IMR-90 (cell line): ENCODE data around the gene MZB1. TPM values are rescaled to one million over a fixed set of nuclear protein-coding genes. Genes with fewer than 3 reads are reported as not detected.
"Not testable (repeated sequence)": the region's sequence is repeated elsewhere in the genome, so short reads cannot be mapped to it uniquely, and the experiment has no call there.

Experiments
- ATAC-seq: fragments of 200-7000 bp; cut with Tn5 transposase; 2 replicates; pipeline ENCODE4 v1.9.1; 2020; ENCODE audit warnings: low read depth, mild to moderate bottlenecking, moderate library complexity
- BruUV-seq: library from RNA; stranded (reverse); fragments of 400-500 nt; replicated peaks from 2 replicates; lab custom pipeline; 2021; lab: Mats Ljungman, UMichigan
- CTCF ChIA-PET: fragments of 300-600 bp; formaldehyde crosslinking; extraction: SDS; loops from one replicate; lab custom pipeline; 2021; ENCODE audit warnings: antibody characterized with exemption; lab: Yijun Ruan, JAX
- POLR2A ChIA-PET: fragments of 300-600 bp; sonication (Branson Sonifier 250); formaldehyde crosslinking; loops from one replicate; lab custom pipeline; 2022; ENCODE audit warnings: antibody characterized with exemption; ENCODE audit not compliant: unreplicated experiment; lab: Charles Lee
- DNase-seq: peaks from one replicate; pipeline ENCODE4 v3.0.0; 2013
- H2AFZ ChIP-seq: replicated peaks from 2 replicates; pipeline ENCODE3; 2013; ENCODE audit warnings: low read length, mild to moderate bottlenecking; ENCODE audit not compliant: poor library complexity
- H2AK5ac ChIP-seq: 2 replicates; pipeline ENCODE4 v1.6.1; 2013; ENCODE audit warnings: low read depth, low read length, inconsistent platforms
- H2AK9ac ChIP-seq: replicated peaks from 2 replicates; pipeline ENCODE3; 2013; ENCODE audit warnings: mild to moderate bottlenecking, low read depth, low read length, moderate library complexity; ENCODE audit not compliant: poor library complexity
- H2BK120ac ChIP-seq: 2 replicates; pipeline ENCODE4 v1.6.1; 2013; ENCODE audit warnings: low read depth, low read length, inconsistent platforms
- H2BK15ac ChIP-seq: 3 replicates; pipeline ENCODE4 v1.6.1; 2013; ENCODE audit warnings: low read depth, low read length, inconsistent platforms
- H2BK20ac ChIP-seq: 2 replicates; pipeline ENCODE4 v1.6.1; 2013; ENCODE audit warnings: low read depth, mild to moderate bottlenecking, inconsistent platforms, low read length, moderate library complexity
- H2BK5ac ChIP-seq: 2 replicates; pipeline ENCODE4 v1.6.1; 2013; ENCODE audit warnings: mild to moderate bottlenecking, low read depth, low read length, inconsistent platforms; ENCODE audit not compliant: poor library complexity, severe bottlenecking
- H3K14ac ChIP-seq: replicated peaks from 2 replicates; pipeline ENCODE4 v1.6.1; 2013; ENCODE audit warnings: low read depth, low read length, inconsistent platforms
- H3K18ac ChIP-seq: 2 replicates; pipeline ENCODE4 v1.6.1; 2013; ENCODE audit warnings: low read depth, low read length, control low read depth
- H3K23ac ChIP-seq: 2 replicates; pipeline ENCODE4 v1.6.1; 2013; ENCODE audit warnings: low read depth, low read length, inconsistent platforms
- H3K27ac ChIP-seq: 2 replicates; pipeline ENCODE4 v1.5.1; 2013; ENCODE audit warnings: mild to moderate bottlenecking, control low read depth, low read length; ENCODE audit not compliant: insufficient read depth
- H3K27me3 ChIP-seq: 2 replicates; pipeline ENCODE4 v1.6.1; 2013; ENCODE audit warnings: low read length; ENCODE audit not compliant: control insufficient read depth, insufficient read depth
- H3K36me3 ChIP-seq: 2 replicates; pipeline ENCODE4 v1.6.1; 2013; ENCODE audit warnings: low read length, mixed read lengths; ENCODE audit not compliant: control insufficient read depth, insufficient read depth
- H3K4ac ChIP-seq: 2 replicates; pipeline ENCODE4 v1.6.1; 2013; ENCODE audit warnings: low read depth, low read length, inconsistent platforms
- H3K4me1 ChIP-seq: 2 replicates; pipeline ENCODE4 v1.6.1; 2013; ENCODE audit warnings: low read length, mixed read lengths; ENCODE audit not compliant: control insufficient read depth, insufficient read depth
- H3K4me2 ChIP-seq: 2 replicates; pipeline ENCODE4 v1.6.1; 2013; ENCODE audit warnings: low read depth, mild to moderate bottlenecking, control low read depth, low read length, moderate library complexity
- H3K4me3 ChIP-seq: 2 replicates; pipeline ENCODE4 v1.5.1; 2013; ENCODE audit warnings: low read depth, mild to moderate bottlenecking, control low read depth, low read length, moderate library complexity; ENCODE audit not compliant: insufficient read depth
- H3K56ac ChIP-seq: 2 replicates; pipeline ENCODE4 v1.6.1; 2013; ENCODE audit warnings: low read length, inconsistent platforms; ENCODE audit not compliant: insufficient read depth; ENCODE audit errors: extremely low read depth
- H3K79me1 ChIP-seq, 2 experiments: 2 replicates each; pipeline ENCODE4 v1.6.1; 2013; ENCODE audit warnings: low read length in 2 of 2, inconsistent platforms in 1 of 2, low read depth in 1 of 2
- H3K9ac ChIP-seq: 2 replicates; pipeline ENCODE4 v1.6.1; 2013; ENCODE audit warnings: low read depth, low read length, control low read depth
- H3K9me1 ChIP-seq: 2 replicates; pipeline ENCODE4 v1.6.1; 2013; ENCODE audit warnings: low read length, inconsistent platforms; ENCODE audit not compliant: insufficient read depth
- H3K9me3 ChIP-seq: 2 replicates; pipeline ENCODE4 v1.6.1; 2013; ENCODE audit warnings: low read length; ENCODE audit not compliant: control insufficient read depth, insufficient read depth
- H4K20me1 ChIP-seq: 2 replicates; pipeline ENCODE4 v1.6.1; 2013; ENCODE audit warnings: low read length, inconsistent platforms; ENCODE audit not compliant: insufficient read depth
- H4K5ac ChIP-seq: 2 replicates; pipeline ENCODE4 v1.6.1; 2013; ENCODE audit warnings: mild to moderate bottlenecking, low read depth, low read length, control low read depth
- H4K8ac ChIP-seq, 2 experiments: 2 replicates each; pipeline ENCODE4 v1.6.1; 2013; ENCODE audit warnings: low read depth in 2 of 2, low read length in 2 of 2, control low read depth in 1 of 2, inconsistent platforms in 1 of 2
- H4K91ac ChIP-seq: 2 replicates; pipeline ENCODE4 v1.6.1; 2013; ENCODE audit warnings: low read depth, low read length, inconsistent platforms; ENCODE audit not compliant: insufficient read depth
- WGBS, 2 experiments: methylation state at CpG; one replicate each; pipeline versions ENCODE4 v1.1.5 to v1.1.7; 2013; ENCODE audit warnings: missing lambda C conversion rate in 2 of 2; ENCODE audit not compliant: insufficient read length in 1 of 2; ENCODE audit errors: extremely low coverage in 2 of 2; 5-methylcytosine and 5-hydroxymethylcytosine counted together
- dilution Hi-C: fragments of 300-500 bp; cut with HindIII; formaldehyde crosslinking; loops from one replicate; pipeline ENCODE4 v1.14.3; 2018; ENCODE audit warnings: low sequenced_read_pairs; ENCODE audit not compliant: unreplicated experiment
- in situ Hi-C: fragments of 300-500 bp; cut with MboI; formaldehyde crosslinking; loops from 3 replicates; pipeline ENCODE4 v1.14.3; 2019; ENCODE audit warnings: low sequenced_read_pairs, inconsistent platforms, mixed read lengths
- intact Hi-C: fragments of 100-400 bp; cut with micrococcal nuclease; formaldehyde crosslinking; loops from 2 replicates; pipeline ENCODE4 v1.10.0; 2022
- polyA plus RNA-seq, 3 experiments: library from polyadenylated mRNA; depleted of rRNA; stranded (reverse); fragments of >200 nt; gene quantifications; 2 replicates each; pipeline ENCODE4 v1.2.3, GENCODE V29; 2012; ENCODE audit warnings: low replicate concordance in 1 of 3
- total RNA-seq: library from RNA; depleted of rRNA; stranded (reverse); fragments of >200 nt; gene quantifications from 2 replicates; pipeline ENCODE4 v1.2.3, GENCODE V29; 2012

Gene MZB1
- total and polyA plus RNA-seq, 2 of the 4 experiments (the other 2 are of a cell fraction): not detected

GRCh38 chr5:139345442-139345841 lies 44.3 kb downstream of the MZB1 start:
- H3K23ac ChIP-seq, intact Hi-C loops, H4K91ac ChIP-seq, H3K27ac ChIP-seq, H3K4me1 ChIP-seq, in situ Hi-C loops, H2BK120ac ChIP-seq, H2BK20ac ChIP-seq, H2BK15ac ChIP-seq, H3K18ac ChIP-seq, H3K27me3 ChIP-seq, ATAC-seq, H3K56ac ChIP-seq, BruUV-seq, H3K36me3 ChIP-seq, H4K8ac ChIP-seq, H2BK5ac ChIP-seq, CTCF ChIA-PET, H2AFZ ChIP-seq, H3K9me1 ChIP-seq, H3K4me3 ChIP-seq, H2AK9ac ChIP-seq, dilution Hi-C loops, H3K9me3 ChIP-seq, DNase-seq, H3K9ac ChIP-seq, H3K4ac ChIP-seq, H3K14ac ChIP-seq, H4K5ac ChIP-seq, H2AK5ac ChIP-seq, H3K4me2 ChIP-seq: not testable (repeated sequence)
- Histone ChIP-seq H3K79me1 (peaks cover 0 to 50% of the 10 kb centered on the region in 2 experiments; a peak in 3 of 4 replicates), H4K20me1 (peaks cover 88% of the 10 kb centered on the region)
- WGBS, 2 experiments: no CpG with 5 or more reads among the region's 8 CpGs
- POLR2A ChIA-PET: interaction anchor here (0.6 kb wide), 1 partner anchor 12 kb away, joined by 3 read pairs; no protein-coding TSS in a partner anchor
